ENCODE data around the gene ZNRD2.

ZNRD2 gene

DNA sequence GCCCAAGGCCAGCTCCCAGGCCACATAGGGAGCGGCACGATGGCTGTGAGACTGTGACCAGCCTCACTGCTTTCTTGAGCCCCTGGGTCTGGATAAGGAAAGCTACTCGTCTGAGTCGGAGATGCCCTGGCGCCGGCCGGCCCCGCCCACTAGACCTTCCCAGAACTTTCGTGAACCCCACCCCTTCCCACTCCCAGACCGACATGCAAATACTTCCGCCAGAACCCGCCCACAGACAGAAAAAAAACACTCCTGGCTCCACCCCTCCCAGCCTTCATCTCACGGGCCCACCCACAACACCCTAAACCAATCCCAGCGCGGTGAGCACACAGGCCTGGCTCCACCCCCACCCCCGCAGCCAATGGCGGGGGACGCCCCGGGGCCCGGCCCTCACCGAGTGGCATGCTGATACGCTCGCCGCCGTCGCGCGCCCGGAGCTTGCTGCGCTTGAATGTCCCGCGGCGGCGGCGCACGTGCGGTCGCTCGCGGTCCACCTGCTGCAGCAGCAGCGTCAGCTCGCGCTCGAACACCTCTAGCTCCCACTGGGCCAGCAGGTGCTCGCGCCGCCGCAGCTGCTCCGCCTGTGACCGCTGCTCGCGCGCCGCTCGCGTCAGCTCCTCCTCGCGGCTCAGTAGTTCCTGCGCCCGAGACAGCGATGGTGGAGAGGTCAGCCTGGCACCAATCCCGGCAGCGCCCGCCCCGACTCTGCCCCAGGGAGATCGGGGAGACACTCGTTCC, 36.8 kb downstream of the ZNRD2 start:
- no peak overlapping the region for H3K27ac ChIP-seq (ENCODE audit: low read depth, low read length)
- peak overlapping the region; percentile 65 for H3K4me3 ChIP-seq (ENCODE audit: low read depth, low read length)
- H3K4me1 ChIP-seq (ENCODE audit: control insufficient read depth, insufficient read depth, low read length, unreplicated experiment): peaks cover 43% of the 10 kb centered on the region
- no peaks in the 10 kb centered on the region for H3K36me3 ChIP-seq (ENCODE audit: insufficient read depth, low read length)
- H3K27me3 ChIP-seq (ENCODE audit: insufficient read depth, low read length): no peaks in the 10 kb centered on the region
- H3K79me2 ChIP-seq (ENCODE audit: control insufficient read depth, insufficient read depth, low read length, unreplicated experiment): peaks cover 15% of the 10 kb centered on the region
- no peak overlapping the region for H2AFZ ChIP-seq (ENCODE audit: low read length, unreplicated experiment)

DNA sequence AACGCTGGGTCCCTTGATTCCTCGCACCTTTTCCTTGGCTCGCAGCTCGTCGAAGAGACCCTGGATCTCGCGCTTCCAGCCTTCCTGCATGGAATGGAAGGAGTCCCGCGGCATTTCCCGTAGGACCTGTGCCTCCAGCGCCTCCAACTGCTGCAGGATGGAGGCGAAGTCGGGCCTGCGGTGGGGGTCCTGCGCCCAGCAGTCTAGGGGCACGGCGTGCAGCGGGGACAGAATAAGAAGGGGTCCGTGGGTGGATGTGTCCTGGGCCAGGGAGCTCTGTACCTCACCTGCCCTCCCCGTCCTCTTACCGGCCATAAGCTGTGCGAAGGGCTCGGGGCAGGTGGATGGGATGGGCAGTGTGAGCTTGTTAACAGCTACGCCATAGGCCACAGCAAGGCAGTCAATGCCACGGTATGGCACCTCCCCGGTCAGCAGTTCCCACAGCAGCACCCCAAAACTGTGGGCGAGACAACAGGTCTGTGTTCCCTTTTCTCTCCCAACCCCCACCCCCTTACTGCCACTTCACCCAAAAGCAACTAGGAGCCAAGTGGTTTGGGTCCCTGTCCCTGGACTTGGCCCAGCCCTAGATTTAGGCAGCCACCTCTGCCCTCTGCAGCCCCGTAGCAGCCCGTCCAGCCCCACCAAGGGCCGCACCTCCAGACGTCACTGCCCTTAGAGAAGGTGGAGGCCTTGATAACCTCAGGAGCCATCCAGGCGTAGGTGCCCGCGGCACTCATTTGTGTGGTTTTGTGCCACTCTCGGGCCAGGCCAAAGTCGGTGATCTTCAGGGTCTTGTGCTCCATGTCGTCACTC, 37.5 kb downstream of the ZNRD2 start:
- Histone ChIP-seq H3K36me3 (ENCODE audit: insufficient read depth, low read length) (no peaks in the 10 kb centered on the region), H2AFZ (ENCODE audit: low read length, unreplicated experiment) (no peak overlapping the region), H3K27me3 (ENCODE audit: insufficient read depth, low read length) (no peaks in the 10 kb centered on the region), H3K27ac (ENCODE audit: low read depth, low read length) (no peak overlapping the region), H3K4me3 (ENCODE audit: low read depth, low read length) (peak overlapping the region; percentile 65), H3K4me1 (ENCODE audit: control insufficient read depth, insufficient read depth, low read length, unreplicated experiment) (peaks cover 51% of the 10 kb centered on the region), H3K79me2 (ENCODE audit: control insufficient read depth, insufficient read depth, low read length, unreplicated experiment) (peaks cover 22% of the 10 kb centered on the region)

GRCh38 chr11:65609229-65609628, 39.0 kb downstream of the ZNRD2 start:
- Histone ChIP-seq H3K79me2 (ENCODE audit: control insufficient read depth, insufficient read depth, low read length, unreplicated experiment) (peaks cover 34% of the 10 kb centered on the region), H3K27ac (ENCODE audit: low read depth, low read length) (no peak overlapping the region), H3K36me3 (ENCODE audit: insufficient read depth, low read length) (no peaks in the 10 kb centered on the region), H3K4me3 (ENCODE audit: low read depth, low read length) (no peak overlapping the region), H3K27me3 (ENCODE audit: insufficient read depth, low read length) (no peaks in the 10 kb centered on the region), H3K4me1 (ENCODE audit: control insufficient read depth, insufficient read depth, low read length, unreplicated experiment) (peaks cover 53% of the 10 kb centered on the region), H2AFZ (ENCODE audit: low read length, unreplicated experiment) (no peak overlapping the region)

- no peaks in the 10 kb centered on the region for H3K27me3 ChIP-seq (ENCODE audit: insufficient read depth, low read length)
- H3K79me2 ChIP-seq (ENCODE audit: control insufficient read depth, insufficient read depth, low read length, unreplicated experiment): peaks cover 34% of the 10 kb centered on the region
- H3K27ac ChIP-seq (ENCODE audit: low read depth, low read length): no peak overlapping the region
- H2AFZ ChIP-seq (ENCODE audit: low read length, unreplicated experiment): no peak overlapping the region
- H3K36me3 ChIP-seq (ENCODE audit: insufficient read depth, low read length): no peaks in the 10 kb centered on the region
- H3K4me1 ChIP-seq (ENCODE audit: control insufficient read depth, insufficient read depth, low read length, unreplicated experiment): peaks cover 53% of the 10 kb centered on the region
- H3K4me3 ChIP-seq (ENCODE audit: low read depth, low read length): no peak overlapping the region
These were observed 39.4 kb downstream of the ZNRD2 start for GRCh38 chr11:65609665-65610064.

- no peaks in the 10 kb centered on the region for H3K36me3 ChIP-seq (ENCODE audit: insufficient read depth, low read length)
- H3K4me1 ChIP-seq (ENCODE audit: control insufficient read depth, insufficient read depth, low read length, unreplicated experiment): peaks cover 53% of the 10 kb centered on the region
- peaks cover 34% of the 10 kb centered on the region for H3K79me2 ChIP-seq (ENCODE audit: control insufficient read depth, insufficient read depth, low read length, unreplicated experiment)
- H3K4me3 ChIP-seq (ENCODE audit: low read depth, low read length): no peak overlapping the region
- no peak overlapping the region for H3K27ac ChIP-seq (ENCODE audit: low read depth, low read length)
- no peaks in the 10 kb centered on the region for H3K27me3 ChIP-seq (ENCODE audit: insufficient read depth, low read length)
- H2AFZ ChIP-seq (ENCODE audit: low read length, unreplicated experiment): no peak overlapping the region
These were observed 40.1 kb downstream of the ZNRD2 start for GRCh38 chr11:65610404-65610803.

- Histone ChIP-seq H3K27me3 (ENCODE audit: insufficient read depth, low read length) (no peaks in the 10 kb centered on the region), H2AFZ (ENCODE audit: low read length, unreplicated experiment) (no peak overlapping the region), H3K27ac (ENCODE audit: low read depth, low read length) (no peak overlapping the region), H3K4me3 (ENCODE audit: low read depth, low read length) (peak overlapping the region; percentile 81; the same call in 1 of the 2 replicates), H3K4me1 (ENCODE audit: control insufficient read depth, insufficient read depth, low read length, unreplicated experiment) (peaks cover 53% of the 10 kb centered on the region), H3K36me3 (ENCODE audit: insufficient read depth, low read length) (no peaks in the 10 kb centered on the region), H3K79me2 (ENCODE audit: control insufficient read depth, insufficient read depth, low read length, unreplicated experiment) (peaks cover 35% of the 10 kb centered on the region)
These were observed 40.9 kb downstream of the ZNRD2 start for GRCh38 chr11:65611028-65611757.

DNA sequence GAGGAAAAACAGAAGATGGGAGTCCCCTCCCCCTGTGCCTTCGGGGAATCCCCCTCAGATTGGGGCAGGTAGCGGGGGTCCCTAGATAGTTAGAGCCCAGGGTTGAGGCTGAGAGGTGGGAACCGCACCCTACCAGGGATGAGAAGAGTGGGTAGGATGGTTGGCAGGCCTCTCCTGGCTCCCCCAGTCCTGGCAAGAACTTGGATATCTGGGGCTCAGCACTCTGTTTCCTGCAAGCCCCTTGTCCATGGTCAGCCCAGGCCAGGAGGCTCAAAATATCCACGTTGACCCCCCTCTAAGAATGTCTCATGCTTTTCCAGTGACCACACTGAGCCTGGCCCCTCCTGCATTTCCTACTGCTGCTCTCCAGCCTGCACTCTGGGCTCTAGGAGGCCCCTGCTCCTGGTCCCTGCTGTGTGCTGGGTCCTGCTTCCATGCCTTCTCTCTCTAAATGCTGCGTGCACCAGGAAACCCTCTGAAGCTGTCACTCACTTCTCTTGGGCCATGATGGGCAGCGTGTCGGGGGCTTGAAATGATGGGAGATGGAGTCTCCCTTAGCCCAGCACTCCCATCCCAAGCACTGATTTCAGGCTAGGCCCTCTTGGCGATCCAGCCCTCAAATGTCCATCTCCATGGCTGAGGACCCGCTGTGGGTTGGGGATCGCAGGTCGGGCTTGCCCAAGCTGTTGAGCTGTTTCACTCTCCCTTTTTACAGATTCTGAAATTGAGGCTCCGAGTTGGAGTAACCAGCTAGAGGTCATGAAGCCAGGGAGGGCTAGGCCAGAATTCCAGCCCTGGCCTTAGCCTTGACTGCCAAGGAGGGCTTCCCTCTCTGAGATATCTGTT, 41.7 kb downstream of the ZNRD2 start:
- Histone ChIP-seq H3K4me1 (ENCODE audit: control insufficient read depth, insufficient read depth, low read length, unreplicated experiment) (peaks cover 53% of the 10 kb centered on the region), H3K4me3 (ENCODE audit: low read depth, low read length) (peak overlapping the region; percentile 81), H3K27me3 (ENCODE audit: insufficient read depth, low read length) (no peaks in the 10 kb centered on the region), H3K79me2 (ENCODE audit: control insufficient read depth, insufficient read depth, low read length, unreplicated experiment) (peaks cover 43% of the 10 kb centered on the region), H2AFZ (ENCODE audit: low read length, unreplicated experiment) (no peak overlapping the region), H3K36me3 (ENCODE audit: insufficient read depth, low read length) (no peaks in the 10 kb centered on the region), H3K27ac (ENCODE audit: low read depth, low read length) (no peak overlapping the region)

- Histone ChIP-seq H2AFZ (ENCODE audit: low read length, unreplicated experiment) (no peak overlapping the region), H3K36me3 (ENCODE audit: insufficient read depth, low read length) (no peaks in the 10 kb centered on the region), H3K27me3 (ENCODE audit: insufficient read depth, low read length) (no peaks in the 10 kb centered on the region), H3K4me1 (ENCODE audit: control insufficient read depth, insufficient read depth, low read length, unreplicated experiment) (peaks cover 56% of the 10 kb centered on the region), H3K4me3 (ENCODE audit: low read depth, low read length) (peak overlapping the region; percentile 81), H3K79me2 (ENCODE audit: control insufficient read depth, insufficient read depth, low read length, unreplicated experiment) (peaks cover 50% of the 10 kb centered on the region), H3K27ac (ENCODE audit: low read depth, low read length) (no peak overlapping the region)
These were observed 42.4 kb downstream of the ZNRD2 start for GRCh38 chr11:65612691-65613090.

GRCh38 chr11:65613091-65613928, 43.0 kb downstream of the ZNRD2 start:
- Histone ChIP-seq H3K79me2 (ENCODE audit: control insufficient read depth, insufficient read depth, low read length, unreplicated experiment) (peaks cover 57% of the 10 kb centered on the region), H2AFZ (ENCODE audit: low read length, unreplicated experiment) (no peak overlapping the region), H3K4me3 (ENCODE audit: low read depth, low read length) (peak overlapping the region; percentile 81), H3K27ac (ENCODE audit: low read depth, low read length) (peak overlapping the region; percentile 82), H3K4me1 (ENCODE audit: control insufficient read depth, insufficient read depth, low read length, unreplicated experiment) (peaks cover 56% of the 10 kb centered on the region), H3K27me3 (ENCODE audit: insufficient read depth, low read length) (no peaks in the 10 kb centered on the region), H3K36me3 (ENCODE audit: insufficient read depth, low read length) (no peaks in the 10 kb centered on the region)
